Activated T-cell treated with anti-CD3 and anti-CD28 coated beads for 48 hours (primary cell): ENCODE results near the gene ZFHX2.

Experiments
- DNase-seq: peaks from one replicate; pipeline ENCODE4 v3.0.0-alpha.2; 2020; ENCODE audit warnings: low read depth

Gene ZFHX2

GRCh38 chr14:23559926-23560520 is 8.5 kb upstream of the ZFHX2 start:
- no peak for DNase-seq

- peak; percentile 67 for DNase-seq
Observed at GRCh38 chr14:23559010-23559925, 7.7 kb upstream of the ZFHX2 start.

GRCh38 chr14:23558346-23559009 is 6.9 kb upstream of the ZFHX2 start:
- no peak for DNase-seq

- DNase-seq = no peak
Observed at GRCh38 chr14:23557946-23558345, 6.4 kb upstream of the ZFHX2 start.

GRCh38 chr14:23557521-23557920 is 6.0 kb upstream of the ZFHX2 start:
- DNase-seq = no peak

GRCh38 chr14:23556700-23557440 is 5.3 kb upstream of the ZFHX2 start:
- DNase-seq = no peak

- peak; percentile 86 for DNase-seq
Observed at GRCh38 chr14:23555882-23556699, 4.5 kb upstream of the ZFHX2 start, which contains the start of gene THTPA. THTPA (plus strand) TSS chr14:23556271; CDS start chr14:23556758, 487 bp downstream.

GRCh38 chr14:23555533-23555881 is 3.9 kb upstream of the ZFHX2 start:
- no peak for DNase-seq

GRCh38 chr14:23550812-23551265 is 726 bp downstream of the ZFHX2 start:
- no peak for DNase-seq

- no peak for DNase-seq
Observed at GRCh38 chr14:23550131-23550811, 1.3 kb downstream of the ZFHX2 start.

- DNase-seq = no peak
Observed at GRCh38 chr14:23548351-23549318, 2.9 kb downstream of the ZFHX2 start.

GRCh38 chr14:23547924-23548323 is 3.6 kb downstream of the ZFHX2 start:
- no peak for DNase-seq

- no peak for DNase-seq
Observed at GRCh38 chr14:23546450-23547035, 5.0 kb downstream of the ZFHX2 start.

GRCh38 chr14:23545740-23546365 is 5.7 kb downstream of the ZFHX2 start:
- no peak for DNase-seq

- no peak for DNase-seq
Observed at GRCh38 chr14:23544511-23545447, 6.8 kb downstream of the ZFHX2 start.

- no peak for DNase-seq
Observed at GRCh38 chr14:23543403-23543802, 8.2 kb downstream of the ZFHX2 start.

- no peak for DNase-seq
Observed at GRCh38 chr14:23542261-23542660, 9.3 kb downstream of the ZFHX2 start.

GRCh38 chr14:23540141-23540469 is 11.5 kb downstream of the ZFHX2 start:
- no peak for DNase-seq
